MM.1S (cell line): ENCODE measurements around the gene SLC24A4.

ENCODE experiments used
- CTCF ChIP-seq: fragments of 300-600 bp; sonication (generic); IDR thresholded peaks from 2 replicates; pipeline ENCODE4 v1.5.1; 2016; ENCODE audit warnings: antibody characterized with exemption, low read length, mixed read lengths
- EZH2 ChIP-seq: fragments of 300-600 bp; sonication (generic); optimal IDR thresholded peaks from 2 replicates; pipeline ENCODE3; 2017; ENCODE audit warnings: low read depth, mild to moderate bottlenecking, antibody characterized with exemption, low read length, mixed read lengths

- TF ChIP-seq EZH2: no peak
- no peak for TF ChIP-seq CTCF
Measured at GRCh38 chr14:92449404-92450181, 126.6 kb downstream of the SLC24A4 start.
